Right atrium auricular region (tissue), 2 donors: ENCODE results near the gene CACNA1D. TPM values are rescaled to one million over a fixed set of nuclear protein-coding genes. Genes with fewer than 3 reads are reported as not detected.
A peak's percentile ranks its signal among the peaks of the same experiment; 100 is the strongest.

Experiments used
- DNase-seq: peaks from one replicate; pipeline ENCODE4 v3.0.0-alpha.2; 2019; ENCODE audit warnings: low spot score
- H3K27ac ChIP-seq, 2 donors: fragments of 200-600 bp; sonication (generic); 1 replicate in 1 of 2; 2 replicates in 1 of 2; pipeline ENCODE4 v1.5.1; 2016 to 2019
- H3K27me3 ChIP-seq, 2 donors: fragments of 200-600 bp; sonication (generic); one replicate each; pipeline versions ENCODE4 v1.5.1 to v1.6.0; 2017 to 2019
- H3K36me3 ChIP-seq: fragments of 200-600 bp; sonication (generic); one replicate; pipeline ENCODE4 v1.5.1; 2016
- H3K4me1 ChIP-seq, 2 donors: fragments of 200-600 bp; sonication (generic); one replicate each; pipeline versions ENCODE4 v1.5.1 to v1.6.0; 2017 to 2019
- H3K4me3 ChIP-seq, 2 donors: fragments of 200-600 bp; sonication (generic); 1 replicate in 1 of 2; 2 replicates in 1 of 2; pipeline ENCODE4 v1.5.1; 2017 to 2019; ENCODE audit warnings: mild to moderate bottlenecking in 1 of 2, moderate library complexity in 1 of 2
- H3K9me3 ChIP-seq, 2 donors: fragments of 200-600 bp; sonication (generic); one replicate each; pipeline ENCODE4 v1.5.1; 2019
- total RNA-seq, 2 donors: library from RNA; depleted of rRNA; stranded (reverse); fragments of >200 nt; gene quantifications; one replicate each; pipeline ENCODE4 v1.1.0, GENCODE V29; 2016
- TF ChIP-seq, protein P1 (sequence below), 2 donors: fragments of 200-600 bp; sonication (generic); IDR thresholded peaks; one replicate each; pipeline ENCODE4 v1.5.1; 2019; ENCODE audit warnings: antibody characterized with exemption in 2 of 2

CACNA1D gene
- total RNA-seq, 2 donors from 2014 or later = 2.7 to 9.6 TPM

DNA sequence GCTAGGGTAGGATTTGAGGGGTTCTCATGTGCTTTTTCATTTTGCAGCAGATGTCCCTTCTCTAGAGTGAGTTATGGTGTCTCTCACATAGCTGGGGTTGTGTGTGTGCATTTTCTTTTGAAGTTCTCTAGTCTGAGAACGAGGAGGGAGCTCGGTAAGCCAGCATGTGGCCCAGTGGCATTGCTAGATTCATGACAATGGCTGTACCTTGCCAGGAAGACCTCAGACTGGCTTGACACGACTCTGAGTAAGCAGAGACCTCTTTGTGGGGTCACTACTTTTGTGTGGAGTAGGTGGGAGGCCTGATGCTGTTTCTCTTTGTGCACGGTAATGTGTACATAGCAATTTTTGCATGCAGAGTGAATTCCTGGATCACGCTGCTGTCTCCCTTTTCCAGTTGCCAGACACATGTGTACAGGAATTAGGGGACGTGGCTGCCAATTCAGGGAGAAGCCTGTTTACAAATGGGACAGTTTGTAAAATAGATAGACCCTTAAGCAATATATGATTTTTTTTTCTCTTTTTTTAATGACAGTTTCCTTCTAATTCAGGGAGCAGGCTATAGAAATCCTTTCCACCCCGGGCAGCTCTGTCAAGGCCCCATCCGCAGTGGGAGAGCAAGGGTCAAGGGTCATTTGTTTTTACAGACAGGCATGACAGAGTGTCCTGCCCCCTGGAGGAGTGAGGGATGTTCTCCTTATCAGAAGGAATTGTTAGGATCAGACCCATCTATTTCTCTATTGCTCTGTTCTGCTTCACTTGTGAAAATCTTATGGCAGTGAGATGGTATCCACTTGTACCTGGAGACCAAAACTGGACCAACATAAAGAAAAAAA is 4.6 kb downstream of the CACNA1D start:
- Histone ChIP-seq H3K27me3 (no peaks in the 10 kb centered on the region), H3K4me1 (peaks cover 0 to 17% of the 10 kb centered on the region in 2 donors)

GRCh38 chr3:53500165-53500777 is 5.9 kb downstream of the CACNA1D start:
- H3K9me3 ChIP-seq = no peaks in the 10 kb centered on the region
- H3K27ac ChIP-seq = no peak overlapping the region
- no peaks in the 10 kb centered on the region for H3K27me3 ChIP-seq
- TF ChIP-seq, protein P1, sequence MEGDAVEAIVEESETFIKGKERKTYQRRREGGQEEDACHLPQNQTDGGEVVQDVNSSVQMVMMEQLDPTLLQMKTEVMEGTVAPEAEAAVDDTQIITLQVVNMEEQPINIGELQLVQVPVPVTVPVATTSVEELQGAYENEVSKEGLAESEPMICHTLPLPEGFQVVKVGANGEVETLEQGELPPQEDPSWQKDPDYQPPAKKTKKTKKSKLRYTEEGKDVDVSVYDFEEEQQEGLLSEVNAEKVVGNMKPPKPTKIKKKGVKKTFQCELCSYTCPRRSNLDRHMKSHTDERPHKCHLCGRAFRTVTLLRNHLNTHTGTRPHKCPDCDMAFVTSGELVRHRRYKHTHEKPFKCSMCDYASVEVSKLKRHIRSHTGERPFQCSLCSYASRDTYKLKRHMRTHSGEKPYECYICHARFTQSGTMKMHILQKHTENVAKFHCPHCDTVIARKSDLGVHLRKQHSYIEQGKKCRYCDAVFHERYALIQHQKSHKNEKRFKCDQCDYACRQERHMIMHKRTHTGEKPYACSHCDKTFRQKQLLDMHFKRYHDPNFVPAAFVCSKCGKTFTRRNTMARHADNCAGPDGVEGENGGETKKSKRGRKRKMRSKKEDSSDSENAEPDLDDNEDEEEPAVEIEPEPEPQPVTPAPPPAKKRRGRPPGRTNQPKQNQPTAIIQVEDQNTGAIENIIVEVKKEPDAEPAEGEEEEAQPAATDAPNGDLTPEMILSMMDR (IDR thresholded peaks at IDR 0.05) = no peak
- no peak overlapping the region for H3K4me3 ChIP-seq
- H3K4me1 ChIP-seq = peaks cover 0 to 10% of the 10 kb centered on the region in 2 donors
- no peaks in the 10 kb centered on the region for H3K36me3 ChIP-seq
- no peak for DNase-seq

More for the DNA sequence above, 4.6 kb downstream of the CACNA1D start:
- Histone ChIP-seq H3K9me3 (no peaks in the 10 kb centered on the region), H3K4me3 (no peak overlapping the region), H3K27ac (no peak overlapping the region), H3K36me3 (no peaks in the 10 kb centered on the region)
- TF ChIP-seq, protein P1 (IDR thresholded peaks at IDR 0.05) = no peak
- DNase-seq = no peak

- Histone ChIP-seq H3K27me3 (no peaks in the 10 kb centered on the region), H3K4me1 (peaks cover 0 to 1% of the 10 kb centered on the region in 2 donors), H3K36me3 (no peaks in the 10 kb centered on the region)
Measured at GRCh38 chr3:53501178-53501577, 6.8 kb downstream of the CACNA1D start.

GRCh38 chr3:53502737-53503136 is 8.3 kb downstream of the CACNA1D start:
- no peaks in the 10 kb centered on the region for H3K9me3 ChIP-seq
- no peak overlapping the region for H3K4me3 ChIP-seq
- DNase-seq = no peak
- TF ChIP-seq, protein P1 (IDR thresholded peaks at IDR 0.05) = no peak
- no peaks in the 10 kb centered on the region for H3K4me1 ChIP-seq
- no peak overlapping the region for H3K27ac ChIP-seq
- no peaks in the 10 kb centered on the region for H3K36me3 ChIP-seq
- H3K27me3 ChIP-seq = no peaks in the 10 kb centered on the region

More at GRCh38 chr3:53501178-53501577, 6.8 kb downstream of the CACNA1D start:
- Histone ChIP-seq H3K9me3 (no peaks in the 10 kb centered on the region), H3K4me3 (peak overlapping the region in 1 of 2 donors; percentile 15), H3K27ac (peak overlapping the region in 1 of 2 donors; percentile 26)
- TF ChIP-seq, protein P1 (IDR thresholded peaks at IDR 0.05) = no peak
- DNase-seq = no peak

- TF ChIP-seq, protein P1 (IDR thresholded peaks at IDR 0.05) = no peak
Measured at GRCh38 chr3:53503195-53503594, 8.8 kb downstream of the CACNA1D start.

More at GRCh38 chr3:53503195-53503594, 8.8 kb downstream of the CACNA1D start:
- no peaks in the 10 kb centered on the region for H3K9me3 ChIP-seq
- H3K4me3 ChIP-seq = no peak overlapping the region
- H3K27me3 ChIP-seq = no peaks in the 10 kb centered on the region
- DNase-seq = no peak
- no peak overlapping the region for H3K27ac ChIP-seq
- no peaks in the 10 kb centered on the region for H3K36me3 ChIP-seq
- H3K4me1 ChIP-seq = no peaks in the 10 kb centered on the region
